NCI-H2196 treated with DMSO at 0.1 percent for 48 hours (cell line): ENCODE data around the gene NAA80.

Experiments
- DNase-seq: peaks from one replicate; lab custom pipeline; 2025; ENCODE audit not compliant: unreplicated experiment; lab: John Stamatoyannopoulos, UW

NAA80 gene

DNA sequence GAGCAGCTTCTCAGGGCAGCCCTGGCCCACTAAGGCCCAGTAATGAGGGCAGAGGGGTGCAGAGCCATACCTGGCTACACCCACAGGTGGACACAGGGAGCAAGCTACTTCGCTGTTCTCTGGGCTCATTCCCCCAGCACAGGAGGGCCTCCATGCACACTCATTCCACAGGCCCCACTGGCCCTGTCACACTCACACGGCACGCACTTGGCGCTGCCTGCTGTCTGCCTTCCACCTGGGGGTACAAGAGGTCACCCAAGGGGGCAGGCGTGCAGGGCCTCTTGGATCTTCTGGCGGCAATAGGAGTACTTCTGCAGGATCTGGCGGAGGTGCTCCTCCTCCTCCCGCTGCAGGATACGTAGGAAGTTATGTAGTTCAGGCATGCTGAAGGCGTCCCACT, 31.1 kb upstream of the NAA80 start:
- DNase-seq: no peak

DNA sequence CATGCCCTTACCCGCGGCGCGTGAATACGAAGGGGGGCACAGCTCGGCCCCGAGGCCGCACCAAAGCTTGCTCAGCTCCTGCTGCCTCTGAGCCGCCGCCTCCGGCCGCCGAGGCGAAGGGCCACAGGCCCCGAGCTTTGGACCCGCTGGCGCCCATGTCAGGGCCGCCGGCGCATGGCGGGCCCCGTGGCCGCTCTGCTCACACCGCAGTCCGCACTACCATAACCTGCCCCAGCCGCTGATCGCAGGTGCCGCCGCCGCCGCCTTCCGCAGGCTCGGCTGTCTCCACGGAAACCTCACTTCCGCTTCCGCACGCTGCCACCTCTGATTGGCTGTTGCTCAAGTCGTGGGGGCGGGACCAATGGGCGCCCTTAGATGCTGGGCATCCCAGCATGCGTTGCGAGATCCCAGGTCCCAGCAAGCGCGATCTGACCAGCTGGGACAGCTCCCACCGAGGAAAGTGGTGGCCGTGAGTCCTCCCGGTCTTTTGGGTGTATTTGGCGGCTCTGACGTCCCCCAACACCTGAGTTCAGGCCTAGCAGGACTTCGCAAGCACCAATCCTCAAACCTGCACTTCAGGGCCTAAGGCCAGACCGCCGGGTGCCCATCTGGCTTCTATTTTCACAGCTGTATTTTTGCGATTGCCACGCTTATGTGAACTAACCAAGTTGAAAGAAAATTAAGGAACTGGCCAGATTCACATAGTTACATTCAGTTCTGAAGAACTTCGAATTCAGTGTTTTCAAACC, 28.9 kb upstream of the NAA80 start, which contains the start of gene TUSC2:
TSS of gene TUSC2 (minus strand) at position 281 of the 749 bp plus-strand sequence. CDS start at position 157, 124 bp downstream.
- DNase-seq: peak; percentile 58

DNA sequence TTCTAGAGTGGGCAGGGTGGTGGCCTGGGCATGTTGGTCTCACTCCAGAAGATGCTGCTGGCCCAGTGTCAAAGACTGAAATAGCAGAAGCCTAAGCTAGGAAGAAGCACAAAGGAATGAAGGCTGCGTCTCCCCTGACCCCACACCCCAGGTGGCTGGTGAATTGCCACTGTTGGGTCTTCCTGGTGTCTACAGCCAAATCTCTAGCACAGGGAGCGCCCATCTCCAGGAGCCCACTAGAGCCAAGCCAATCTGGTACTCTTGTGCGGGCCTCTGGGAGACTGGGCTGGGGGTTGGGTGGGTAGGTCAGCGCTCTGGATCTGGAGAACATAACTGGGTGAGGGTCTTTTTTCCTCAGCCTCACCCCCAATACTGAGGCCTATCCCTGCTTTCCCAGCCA, 27.9 kb upstream of the NAA80 start:
- DNase-seq: no peak

DNA sequence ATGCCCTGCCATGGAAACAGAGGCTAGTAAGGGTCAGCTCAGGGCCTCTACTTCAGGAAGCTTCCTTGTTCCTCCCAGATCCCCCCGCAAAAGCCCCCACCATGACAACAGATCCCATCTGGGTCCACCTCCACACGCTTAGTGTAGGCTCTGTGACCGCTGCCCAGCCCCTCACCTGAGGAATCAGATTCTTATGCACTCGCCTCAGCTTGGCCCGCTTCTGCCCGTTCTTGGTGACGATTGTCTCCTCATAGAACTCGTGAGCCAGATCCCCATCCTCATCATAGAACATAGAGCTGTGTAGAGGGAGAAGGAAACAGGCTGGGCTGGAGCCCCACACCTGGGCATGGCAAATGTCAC, 27.0 kb upstream of the NAA80 start:
- DNase-seq: no peak

DNA sequence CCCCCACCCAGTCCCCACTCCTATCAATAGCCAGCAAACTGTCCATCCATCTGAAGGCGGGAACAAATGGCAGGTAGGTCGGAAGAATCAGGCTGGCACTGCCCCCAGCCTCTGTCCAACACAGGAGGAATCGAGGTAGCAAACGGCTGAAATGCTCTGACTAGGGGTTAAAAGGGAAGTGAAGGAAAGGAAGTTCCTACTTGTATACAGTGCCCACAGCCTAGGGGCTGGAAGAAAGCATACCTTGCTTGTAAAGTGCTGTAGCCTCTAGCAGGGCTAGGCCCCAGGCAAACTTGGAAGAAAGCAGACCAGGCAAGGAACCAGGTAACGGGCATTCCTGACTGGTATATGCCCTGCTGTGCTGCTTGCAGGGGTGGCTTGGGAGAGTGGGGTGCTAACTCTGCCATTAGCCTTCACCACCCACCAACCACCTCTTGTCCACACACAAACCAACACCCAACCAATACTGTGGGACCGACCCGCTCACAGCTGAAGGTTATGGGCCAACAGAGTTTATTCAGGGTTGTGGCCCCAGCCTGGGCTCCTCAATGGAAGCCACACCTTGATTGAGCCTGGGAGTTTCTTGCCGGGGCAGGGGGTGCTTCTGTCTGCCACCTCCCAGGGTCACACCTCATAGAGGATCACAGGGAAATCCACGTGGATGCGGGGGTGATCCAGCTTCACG, 26.4 kb upstream of the NAA80 start:
- no peak for DNase-seq

DNA sequence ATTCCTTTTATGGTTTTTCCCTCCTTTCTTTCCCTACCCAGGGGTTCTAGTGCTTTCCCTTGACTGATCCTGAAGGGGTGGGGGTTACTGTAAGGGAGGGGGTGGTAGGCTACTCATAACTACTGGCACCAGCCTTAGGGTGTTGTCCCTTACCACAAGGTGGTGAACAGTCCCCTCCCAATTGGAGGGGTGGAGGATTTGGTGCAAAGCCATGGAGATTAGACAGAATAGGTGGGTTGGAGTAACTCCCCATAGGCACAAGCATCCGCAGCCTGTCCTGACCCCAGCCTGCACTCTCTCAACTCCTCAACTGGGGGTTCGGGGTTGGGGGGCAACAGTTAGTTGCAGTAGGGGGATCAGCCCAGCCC, 25.9 kb upstream of the NAA80 start:
- DNase-seq: no peak

DNA sequence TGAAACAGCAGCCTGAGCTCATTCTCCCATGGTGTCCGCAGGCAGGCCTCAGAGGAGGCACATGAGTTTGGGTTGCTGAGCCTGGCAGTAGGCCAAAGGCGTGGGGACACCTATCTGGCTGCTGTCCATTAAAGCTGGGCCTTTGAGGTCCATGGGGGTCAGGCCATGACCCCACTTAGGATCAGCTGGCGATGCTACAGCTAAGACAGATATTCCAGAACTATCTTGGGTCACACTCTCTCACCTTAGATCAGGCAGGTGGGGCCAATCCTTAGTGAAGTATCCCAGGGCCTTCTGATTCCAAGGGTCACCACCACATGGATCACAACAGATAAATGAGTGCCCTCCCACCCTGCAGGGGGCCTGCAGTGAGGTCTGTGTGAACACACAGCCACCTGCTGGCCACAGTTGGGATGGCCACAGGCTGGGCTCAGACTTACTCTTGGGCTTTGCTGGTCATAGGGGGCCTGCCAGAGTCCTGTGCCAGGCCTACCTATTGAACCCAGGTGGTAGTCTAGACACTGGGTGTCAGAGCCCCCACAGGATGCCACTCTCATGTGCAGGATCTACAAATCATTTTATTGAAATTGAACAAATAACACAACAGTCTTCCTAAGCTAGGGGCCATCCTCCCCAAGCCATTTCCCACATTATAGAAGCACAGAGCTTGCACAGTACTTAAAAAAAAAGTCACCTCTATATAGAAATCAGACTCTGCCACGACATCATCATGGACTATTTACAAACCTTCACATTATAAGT, 25.3 kb upstream of the NAA80 start:
- no peak for DNase-seq

DNA sequence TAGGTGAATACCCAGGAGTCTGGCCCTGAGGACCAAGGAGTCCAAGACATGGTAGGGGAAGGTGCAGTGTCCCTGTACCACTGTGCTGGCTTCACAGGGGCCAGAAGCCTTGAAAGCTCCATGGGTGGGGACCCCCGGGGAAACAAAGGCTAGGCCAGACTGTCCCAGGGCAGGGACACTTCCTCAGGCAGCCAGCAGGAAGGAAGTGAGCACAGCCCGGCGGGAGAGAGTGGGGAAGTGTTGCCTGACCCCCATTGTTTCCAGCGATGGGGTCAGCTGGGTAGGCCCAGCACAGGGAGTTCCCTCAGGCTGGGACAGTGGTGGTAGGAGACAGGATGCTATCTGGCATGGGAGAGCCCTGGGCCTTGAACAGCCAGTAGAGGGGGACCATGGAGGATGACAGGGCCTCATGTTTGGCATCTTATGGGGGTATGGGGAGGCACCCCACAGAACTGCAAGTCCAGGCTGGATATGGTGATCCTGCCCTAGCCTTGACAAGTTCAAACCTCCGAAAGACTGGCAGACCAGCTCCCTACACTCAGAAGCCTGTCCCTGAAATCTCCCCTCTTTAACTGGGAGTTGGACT, 24.5 kb upstream of the NAA80 start:
- no peak for DNase-seq

DNA sequence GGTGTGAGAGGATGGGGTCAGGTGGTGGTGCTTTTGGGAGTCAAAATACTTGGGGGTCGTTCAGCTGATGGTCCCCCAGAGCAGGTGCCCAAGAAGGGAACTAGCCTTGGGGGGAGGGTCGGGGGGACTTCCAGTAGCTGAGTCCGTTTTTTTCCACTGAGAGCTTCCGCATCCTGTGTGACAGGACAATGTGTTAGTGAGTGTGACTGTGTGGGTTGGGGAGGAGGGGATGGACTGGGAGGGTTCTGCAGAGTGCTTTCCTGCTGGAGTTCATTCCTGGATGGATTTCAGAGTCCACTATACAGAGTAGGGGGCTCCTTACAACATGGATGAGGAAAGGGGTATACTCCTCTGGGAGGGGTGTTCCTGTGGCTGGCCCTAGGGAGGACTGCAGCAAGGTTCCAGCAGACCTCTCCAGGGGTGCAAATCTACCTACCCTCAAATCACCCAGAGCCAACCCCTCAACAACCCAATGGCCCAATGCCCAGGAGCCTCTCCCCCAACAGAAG, 23.9 kb upstream of the NAA80 start:
- no peak for DNase-seq

DNA sequence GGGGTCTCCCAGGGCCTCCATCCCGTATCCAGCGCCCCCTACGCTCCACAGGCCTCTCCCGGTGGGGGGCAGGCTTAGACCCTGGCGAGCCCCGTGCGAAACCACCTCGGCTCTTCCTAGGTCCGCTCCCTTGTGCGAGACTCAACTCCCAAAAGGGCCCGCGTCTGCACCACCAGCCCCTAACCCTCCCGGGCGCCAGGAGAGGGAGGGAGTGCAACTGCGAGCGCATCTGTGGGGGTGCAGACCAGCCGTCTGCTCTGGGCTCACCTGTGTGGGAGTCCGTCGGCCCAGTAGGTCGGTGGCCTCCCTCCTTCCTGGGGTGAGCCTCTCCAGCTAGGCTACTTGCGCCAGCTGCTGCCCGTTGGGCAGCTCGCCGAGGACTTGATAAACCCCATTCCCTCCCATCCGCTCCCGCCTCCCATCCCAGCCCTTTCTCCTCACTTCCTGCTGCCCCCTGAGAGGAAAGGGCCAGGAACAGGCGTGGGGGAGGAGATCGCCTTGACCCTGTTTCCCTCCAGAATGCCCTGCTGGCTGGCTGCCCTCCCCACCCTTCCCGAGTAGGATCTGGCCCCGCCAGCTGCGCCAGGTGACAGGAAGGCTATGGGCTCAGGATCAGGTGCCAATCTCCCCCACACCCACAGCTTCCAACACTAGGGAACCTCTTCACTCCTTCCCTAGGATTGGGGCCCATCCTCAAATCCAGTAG, 23.3 kb upstream of the NAA80 start, which contains the start of gene HYAL2:
TSS of gene HYAL2 (minus strand) at position 360 of the 706 bp plus-strand sequence. CDS start 2,256 bp downstream, outside the sequence.
- peak; percentile 48 for DNase-seq

DNA sequence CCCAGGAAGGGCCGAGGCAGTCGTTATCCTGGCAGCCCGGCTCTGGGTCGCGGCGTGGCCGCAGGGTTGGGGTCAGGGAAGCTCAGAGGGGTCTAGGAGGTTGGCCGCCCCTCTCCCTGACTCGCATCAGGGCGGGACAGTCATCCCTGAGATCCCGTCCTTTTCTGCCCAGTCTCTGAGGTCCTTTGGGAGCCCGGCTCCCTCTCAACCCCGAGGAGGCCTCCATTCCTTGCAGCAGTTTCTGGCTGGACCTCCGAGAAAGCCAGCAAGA, 22.8 kb upstream of the NAA80 start:
- DNase-seq: no peak

DNA sequence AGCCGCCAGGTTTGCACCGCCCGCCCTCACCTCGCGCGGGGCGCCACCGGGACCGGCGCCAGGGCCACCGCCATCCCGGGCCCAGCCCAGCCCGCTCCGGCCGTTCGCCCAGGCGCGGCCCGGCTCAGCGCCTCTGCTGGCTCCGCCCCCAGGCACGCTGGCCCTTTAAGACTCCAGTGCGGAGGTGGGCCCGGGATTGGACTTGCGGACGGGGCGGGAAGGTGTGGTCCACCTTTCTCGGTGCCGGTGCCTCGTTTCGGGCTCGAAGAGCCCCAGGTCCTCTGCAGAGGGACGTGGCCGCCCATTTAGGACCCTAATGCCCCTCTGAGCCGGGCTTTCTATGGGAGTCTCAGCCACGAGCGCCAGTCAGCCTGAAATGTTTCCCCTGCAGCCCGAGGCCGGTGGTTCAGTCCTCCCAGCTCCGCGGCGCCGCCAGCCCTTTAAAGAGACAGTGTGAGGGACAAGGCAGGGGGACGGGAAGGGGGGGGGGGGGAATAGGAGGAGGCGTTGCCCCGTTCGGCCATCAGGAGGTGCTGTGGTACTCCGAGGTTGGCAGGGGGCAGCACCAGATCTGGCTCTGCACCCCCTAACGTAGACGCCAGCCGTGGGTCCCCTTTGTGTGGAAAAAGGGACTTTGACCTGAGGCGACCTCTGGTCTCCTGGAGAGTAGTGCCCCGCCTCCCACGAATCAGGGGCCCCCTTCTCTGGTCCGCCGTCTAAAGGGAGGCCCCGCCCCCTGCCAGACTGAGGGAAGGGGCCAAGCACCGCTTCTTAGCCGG, 22.3 kb upstream of the NAA80 start:
- peak; percentile 69 for DNase-seq

DNA sequence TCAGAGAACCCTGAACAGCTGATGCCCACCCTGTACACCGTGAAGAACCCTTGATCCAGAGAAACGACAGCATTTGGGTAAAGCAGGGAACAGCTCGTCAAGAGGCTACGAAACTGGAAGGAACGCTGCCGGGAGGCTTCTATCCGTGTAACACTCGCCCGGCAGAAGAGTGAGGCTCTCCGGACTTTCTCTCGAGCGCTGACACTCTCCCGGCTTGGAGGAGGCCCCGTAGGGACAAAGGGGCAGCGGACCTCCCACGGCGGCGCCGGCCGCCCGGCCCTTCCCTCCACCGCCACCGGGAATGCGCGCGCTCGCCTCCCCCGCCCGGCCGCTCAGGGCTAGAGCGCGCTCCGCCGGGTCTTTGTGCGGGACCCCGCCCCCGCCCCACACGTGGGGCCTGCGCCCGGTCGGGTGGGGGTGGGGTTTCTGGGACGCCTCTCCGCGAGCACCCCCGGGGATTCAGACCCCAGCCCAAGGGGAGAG, 21.7 kb upstream of the NAA80 start:
- no peak for DNase-seq

DNA sequence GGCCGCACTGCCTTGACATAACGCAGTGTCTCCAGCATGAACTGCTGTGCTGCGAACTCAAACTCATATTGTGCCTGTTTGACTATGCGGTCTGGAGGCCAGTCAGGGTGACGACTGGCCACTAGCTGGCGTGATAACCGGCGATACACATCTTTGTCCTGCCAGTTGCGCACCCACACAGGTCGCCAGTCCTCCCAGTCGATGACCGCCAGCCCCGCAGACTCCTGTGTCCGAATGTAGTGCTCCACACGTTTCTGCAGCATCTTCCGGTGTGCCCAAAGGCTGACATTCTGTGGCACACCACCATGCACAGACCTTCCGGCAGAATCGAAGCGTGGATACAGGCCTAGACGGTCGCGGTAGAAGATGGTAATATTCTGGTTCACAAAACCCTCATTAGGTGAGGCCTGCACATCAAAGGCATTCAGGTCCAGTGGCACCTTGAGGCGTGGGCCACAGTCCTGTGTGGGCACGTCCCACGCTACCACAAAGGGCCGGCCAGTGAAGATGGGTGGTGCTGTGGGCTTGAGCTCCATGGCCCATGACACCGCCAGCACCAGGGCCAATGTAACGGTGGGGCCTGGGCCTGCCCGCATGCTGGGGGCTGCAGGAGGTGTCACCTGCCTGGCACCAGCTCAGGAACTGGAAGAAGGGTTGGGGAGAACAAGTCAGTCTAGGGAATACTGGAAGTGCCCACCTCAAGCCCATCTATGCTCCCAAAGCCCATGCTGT, 20.9 kb upstream of the NAA80 start:
- DNase-seq: no peak

DNA sequence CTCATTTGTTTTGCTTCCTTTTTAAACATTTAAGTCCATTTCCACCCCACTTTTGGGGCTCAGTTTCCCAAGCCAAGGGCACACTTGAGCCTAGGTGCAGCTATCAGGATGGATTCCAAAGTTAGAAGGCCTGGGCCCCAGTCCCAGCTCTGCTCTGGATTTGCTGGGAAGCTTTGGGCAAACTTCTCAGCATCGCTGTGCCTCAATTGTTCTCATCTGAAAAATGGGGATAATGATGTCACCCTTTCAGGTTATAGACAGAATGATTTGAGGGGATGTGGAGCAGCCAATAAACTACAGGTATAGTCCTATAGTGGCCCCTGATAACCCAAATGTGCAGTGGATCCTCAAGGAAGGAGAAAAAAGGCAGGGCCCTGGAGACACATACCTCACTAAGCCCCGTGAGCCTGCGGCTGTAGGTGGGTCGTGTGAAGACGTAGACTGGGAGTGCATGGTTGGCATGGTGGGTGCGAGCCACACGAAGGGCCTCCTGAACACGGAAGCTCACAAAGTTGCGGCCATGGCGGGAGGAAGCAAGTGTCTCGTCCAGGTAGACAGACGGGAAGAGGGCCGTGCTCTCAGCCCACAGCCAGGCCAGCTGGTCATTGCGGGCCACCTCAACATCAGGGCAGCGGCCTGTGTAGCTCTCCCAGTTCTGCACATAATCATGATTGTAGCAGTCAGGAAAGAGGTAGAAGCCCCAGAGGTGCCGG, 20.1 kb upstream of the NAA80 start:
- DNase-seq: no peak

DNA sequence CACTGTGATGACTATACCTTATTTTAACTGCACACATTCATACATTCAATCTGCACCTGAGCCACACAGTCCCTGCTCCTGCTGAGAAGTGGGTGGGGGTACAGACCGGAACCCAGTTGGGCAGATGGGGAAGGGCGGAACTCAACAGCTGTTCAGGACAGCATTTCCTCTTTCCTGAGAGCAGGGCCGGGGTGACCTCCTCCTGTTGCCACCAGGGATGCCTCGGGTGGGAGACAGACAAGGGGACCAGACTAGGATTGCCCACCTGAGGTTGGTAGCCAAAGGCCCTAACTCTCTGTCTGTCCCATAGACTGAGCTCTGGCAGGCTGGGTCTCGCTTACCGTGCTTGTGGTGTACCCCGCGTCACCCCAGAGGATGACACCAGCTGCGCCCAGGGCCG, 19.4 kb upstream of the NAA80 start:
- no peak for DNase-seq

DNA sequence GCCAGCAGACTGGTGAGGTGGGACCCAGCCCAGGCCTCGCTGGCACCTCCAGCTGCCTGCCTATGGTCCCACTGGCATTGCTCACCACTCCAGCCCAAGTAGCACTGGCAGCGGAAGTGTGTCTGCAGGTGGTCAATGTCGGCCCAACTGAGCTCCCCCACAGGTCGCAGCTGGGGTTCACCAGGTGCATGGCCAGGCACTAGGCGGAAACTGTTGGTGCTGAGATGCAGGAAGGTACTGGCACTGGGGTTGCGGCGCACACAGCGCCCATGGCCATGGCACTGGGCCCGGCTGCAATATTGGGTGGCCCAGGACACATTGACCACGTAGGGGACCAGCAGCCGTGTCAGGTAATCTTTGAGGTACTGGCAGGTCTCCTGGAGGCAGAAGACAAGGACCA, 19.0 kb upstream of the NAA80 start:
- DNase-seq: no peak

DNA sequence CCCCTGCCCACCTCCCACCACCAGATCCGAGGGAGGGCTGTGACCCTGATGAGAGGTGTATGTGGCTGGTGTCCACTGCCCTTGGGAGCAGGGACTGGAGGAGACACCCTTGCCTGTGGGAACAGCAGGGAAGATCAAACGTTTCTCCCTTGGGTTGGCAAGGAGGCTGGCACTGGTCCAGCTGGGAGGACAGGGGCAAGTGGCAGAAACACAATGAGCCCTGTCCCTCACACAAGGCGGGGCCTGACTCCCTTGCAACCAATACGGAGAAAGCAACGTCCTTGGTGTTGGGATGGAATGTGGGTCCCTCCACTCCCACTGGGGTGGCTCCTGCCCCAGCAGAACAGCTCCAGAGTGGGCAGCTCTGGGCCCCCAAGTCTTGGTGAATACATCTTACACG, 18.1 kb upstream of the NAA80 start:
- DNase-seq: no peak
